ENCODE results near the gene P2RX6.

DNA sequence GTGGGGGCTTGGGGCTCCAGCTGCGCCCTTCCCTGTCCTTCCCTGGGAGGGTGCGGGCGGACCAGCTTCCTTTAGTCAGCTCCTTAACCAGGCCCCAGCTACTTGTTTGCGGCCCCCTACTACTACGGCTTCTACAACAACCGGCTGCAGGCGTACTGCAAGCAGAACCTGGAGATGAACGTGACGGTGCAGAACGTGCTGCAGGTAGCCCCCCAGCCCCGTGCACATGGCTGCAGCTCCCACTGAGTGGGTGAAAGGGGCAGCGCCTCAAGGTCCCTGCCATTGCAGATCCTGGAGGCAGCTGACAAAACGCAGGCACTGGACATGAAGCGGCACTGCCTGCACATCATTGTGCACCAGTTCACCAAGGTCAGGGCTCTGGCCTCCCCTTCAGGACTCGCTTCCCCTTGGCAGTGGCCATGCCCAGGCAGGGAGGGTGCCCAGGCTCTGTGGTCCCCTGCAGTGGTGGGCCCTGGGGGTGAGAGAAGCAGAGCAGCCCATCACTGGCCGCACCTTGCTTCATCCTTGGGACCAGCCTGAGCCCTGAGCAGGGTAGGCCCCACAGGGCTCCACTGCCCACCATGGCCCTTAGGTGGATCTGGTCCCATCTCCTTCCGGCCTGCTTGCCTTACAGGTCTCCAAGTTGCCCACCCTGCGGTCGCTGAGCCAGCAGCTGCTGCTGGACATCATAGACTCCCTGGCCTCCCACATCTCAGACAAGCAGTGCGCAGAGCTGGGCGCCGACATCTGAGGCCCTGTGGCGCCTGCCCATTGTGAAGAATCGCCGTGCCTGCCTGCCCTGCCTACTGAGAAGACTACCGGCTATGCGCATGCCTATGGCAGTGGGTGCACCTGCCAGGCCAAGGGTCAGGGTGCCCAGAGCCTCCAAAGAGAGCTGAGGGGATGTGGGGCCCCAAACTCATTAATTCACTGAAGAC is 18.1 kb upstream of the P2RX6 start:
- TF ChIP-seq, protein P1, sequence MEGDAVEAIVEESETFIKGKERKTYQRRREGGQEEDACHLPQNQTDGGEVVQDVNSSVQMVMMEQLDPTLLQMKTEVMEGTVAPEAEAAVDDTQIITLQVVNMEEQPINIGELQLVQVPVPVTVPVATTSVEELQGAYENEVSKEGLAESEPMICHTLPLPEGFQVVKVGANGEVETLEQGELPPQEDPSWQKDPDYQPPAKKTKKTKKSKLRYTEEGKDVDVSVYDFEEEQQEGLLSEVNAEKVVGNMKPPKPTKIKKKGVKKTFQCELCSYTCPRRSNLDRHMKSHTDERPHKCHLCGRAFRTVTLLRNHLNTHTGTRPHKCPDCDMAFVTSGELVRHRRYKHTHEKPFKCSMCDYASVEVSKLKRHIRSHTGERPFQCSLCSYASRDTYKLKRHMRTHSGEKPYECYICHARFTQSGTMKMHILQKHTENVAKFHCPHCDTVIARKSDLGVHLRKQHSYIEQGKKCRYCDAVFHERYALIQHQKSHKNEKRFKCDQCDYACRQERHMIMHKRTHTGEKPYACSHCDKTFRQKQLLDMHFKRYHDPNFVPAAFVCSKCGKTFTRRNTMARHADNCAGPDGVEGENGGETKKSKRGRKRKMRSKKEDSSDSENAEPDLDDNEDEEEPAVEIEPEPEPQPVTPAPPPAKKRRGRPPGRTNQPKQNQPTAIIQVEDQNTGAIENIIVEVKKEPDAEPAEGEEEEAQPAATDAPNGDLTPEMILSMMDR (IDR thresholded peaks at IDR 0.05), result no peak
- TF ChIP-seq POLR2AphosphoS5 (IDR thresholded peaks at IDR 0.05) (no peak), EP300 (IDR thresholded peaks at IDR 0.05) (no peak)
